ENCODE data around the gene SNX25.

DNA sequence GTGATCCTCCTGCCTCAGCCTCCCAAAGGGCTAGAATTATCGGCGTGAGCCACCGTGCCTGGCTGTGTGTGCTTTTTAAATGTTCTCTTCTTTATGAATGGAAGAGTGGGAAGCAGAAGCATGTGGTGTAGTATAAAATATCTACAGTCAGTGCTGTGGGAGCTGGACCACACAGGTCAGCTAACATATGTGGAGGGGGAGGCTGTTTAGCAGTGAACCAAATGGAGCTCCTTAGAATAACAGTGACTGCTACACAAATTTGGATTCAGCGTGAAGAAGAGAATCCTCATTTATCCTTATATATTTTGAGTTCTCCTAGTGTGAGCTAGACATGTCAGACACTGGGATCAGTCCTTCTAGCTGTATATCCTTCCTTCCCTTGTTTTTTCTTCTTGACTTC, 3.2 kb downstream of the SNX25 start:
- TF ChIP-seq, protein P1, sequence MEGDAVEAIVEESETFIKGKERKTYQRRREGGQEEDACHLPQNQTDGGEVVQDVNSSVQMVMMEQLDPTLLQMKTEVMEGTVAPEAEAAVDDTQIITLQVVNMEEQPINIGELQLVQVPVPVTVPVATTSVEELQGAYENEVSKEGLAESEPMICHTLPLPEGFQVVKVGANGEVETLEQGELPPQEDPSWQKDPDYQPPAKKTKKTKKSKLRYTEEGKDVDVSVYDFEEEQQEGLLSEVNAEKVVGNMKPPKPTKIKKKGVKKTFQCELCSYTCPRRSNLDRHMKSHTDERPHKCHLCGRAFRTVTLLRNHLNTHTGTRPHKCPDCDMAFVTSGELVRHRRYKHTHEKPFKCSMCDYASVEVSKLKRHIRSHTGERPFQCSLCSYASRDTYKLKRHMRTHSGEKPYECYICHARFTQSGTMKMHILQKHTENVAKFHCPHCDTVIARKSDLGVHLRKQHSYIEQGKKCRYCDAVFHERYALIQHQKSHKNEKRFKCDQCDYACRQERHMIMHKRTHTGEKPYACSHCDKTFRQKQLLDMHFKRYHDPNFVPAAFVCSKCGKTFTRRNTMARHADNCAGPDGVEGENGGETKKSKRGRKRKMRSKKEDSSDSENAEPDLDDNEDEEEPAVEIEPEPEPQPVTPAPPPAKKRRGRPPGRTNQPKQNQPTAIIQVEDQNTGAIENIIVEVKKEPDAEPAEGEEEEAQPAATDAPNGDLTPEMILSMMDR (conservative IDR thresholded peaks at IDR 0.05; ENCODE audit: low read depth in 2 of 2): no peak
- TF ChIP-seq NANOG (IDR thresholded peaks at IDR 0.05; ENCODE audit: borderline replicate concordance): no peak
- TF ChIP-seq POLR2AphosphoS5 (IDR thresholded peaks at IDR 0.05; ENCODE audit: low read depth): no peak
- no peak for TF ChIP-seq CREB1 (CRISPR knock-in tag; IDR thresholded peaks at IDR 0.05; ENCODE audit: low read depth)
- no peak for TF ChIP-seq JUNB (IDR thresholded peaks at IDR 0.05; ENCODE audit: unreplicated experiment)
- TF ChIP-seq EZH2 (IDR thresholded peaks at IDR 0.05; ENCODE audit: low read depth, unreplicated experiment): no peak
- no peak for TF ChIP-seq EZH2phosphoT487 (IDR thresholded peaks at IDR 0.05; ENCODE audit: unreplicated experiment)
- TF ChIP-seq, protein P2, sequence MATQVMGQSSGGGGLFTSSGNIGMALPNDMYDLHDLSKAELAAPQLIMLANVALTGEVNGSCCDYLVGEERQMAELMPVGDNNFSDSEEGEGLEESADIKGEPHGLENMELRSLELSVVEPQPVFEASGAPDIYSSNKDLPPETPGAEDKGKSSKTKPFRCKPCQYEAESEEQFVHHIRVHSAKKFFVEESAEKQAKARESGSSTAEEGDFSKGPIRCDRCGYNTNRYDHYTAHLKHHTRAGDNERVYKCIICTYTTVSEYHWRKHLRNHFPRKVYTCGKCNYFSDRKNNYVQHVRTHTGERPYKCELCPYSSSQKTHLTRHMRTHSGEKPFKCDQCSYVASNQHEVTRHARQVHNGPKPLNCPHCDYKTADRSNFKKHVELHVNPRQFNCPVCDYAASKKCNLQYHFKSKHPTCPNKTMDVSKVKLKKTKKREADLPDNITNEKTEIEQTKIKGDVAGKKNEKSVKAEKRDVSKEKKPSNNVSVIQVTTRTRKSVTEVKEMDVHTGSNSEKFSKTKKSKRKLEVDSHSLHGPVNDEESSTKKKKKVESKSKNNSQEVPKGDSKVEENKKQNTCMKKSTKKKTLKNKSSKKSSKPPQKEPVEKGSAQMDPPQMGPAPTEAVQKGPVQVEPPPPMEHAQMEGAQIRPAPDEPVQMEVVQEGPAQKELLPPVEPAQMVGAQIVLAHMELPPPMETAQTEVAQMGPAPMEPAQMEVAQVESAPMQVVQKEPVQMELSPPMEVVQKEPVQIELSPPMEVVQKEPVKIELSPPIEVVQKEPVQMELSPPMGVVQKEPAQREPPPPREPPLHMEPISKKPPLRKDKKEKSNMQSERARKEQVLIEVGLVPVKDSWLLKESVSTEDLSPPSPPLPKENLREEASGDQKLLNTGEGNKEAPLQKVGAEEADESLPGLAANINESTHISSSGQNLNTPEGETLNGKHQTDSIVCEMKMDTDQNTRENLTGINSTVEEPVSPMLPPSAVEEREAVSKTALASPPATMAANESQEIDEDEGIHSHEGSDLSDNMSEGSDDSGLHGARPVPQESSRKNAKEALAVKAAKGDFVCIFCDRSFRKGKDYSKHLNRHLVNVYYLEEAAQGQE (IDR thresholded peaks at IDR 0.05; ENCODE audit: unreplicated experiment): no peak
- TF ChIP-seq ZNF331 (CRISPR knock-in tag; IDR thresholded peaks at IDR 0.05; ENCODE audit: low read depth): no peak
- TF ChIP-seq ZNF114 (CRISPR knock-in tag; IDR thresholded peaks at IDR 0.05): no peak
- TF ChIP-seq, protein P3, sequence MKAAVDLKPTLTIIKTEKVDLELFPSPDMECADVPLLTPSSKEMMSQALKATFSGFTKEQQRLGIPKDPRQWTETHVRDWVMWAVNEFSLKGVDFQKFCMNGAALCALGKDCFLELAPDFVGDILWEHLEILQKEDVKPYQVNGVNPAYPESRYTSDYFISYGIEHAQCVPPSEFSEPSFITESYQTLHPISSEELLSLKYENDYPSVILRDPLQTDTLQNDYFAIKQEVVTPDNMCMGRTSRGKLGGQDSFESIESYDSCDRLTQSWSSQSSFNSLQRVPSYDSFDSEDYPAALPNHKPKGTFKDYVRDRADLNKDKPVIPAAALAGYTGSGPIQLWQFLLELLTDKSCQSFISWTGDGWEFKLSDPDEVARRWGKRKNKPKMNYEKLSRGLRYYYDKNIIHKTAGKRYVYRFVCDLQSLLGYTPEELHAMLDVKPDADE (IDR thresholded peaks at IDR 0.05): no peak

Data from GM23338 (cell line).